Cardiac fibroblast (primary cell): ENCODE results near the gene SGTA.

Experiments
- DNase-seq, 2 donors: peaks; one replicate each; pipeline versions ENCODE4 v3.0.0 to v3.0.0-alpha.2; 2010; ENCODE audit warnings: low read depth in 2 of 2
- H3K4me3 ChIP-seq, 2 donors: replicated peaks in 1 of 2; 1 replicate in 1 of 2; 2 replicates in 1 of 2; pipeline ENCODE4 v1.5.1; 2011; ENCODE audit warnings: low read depth in 2 of 2, low read length in 2 of 2, mild to moderate bottlenecking in 2 of 2, moderate library complexity in 1 of 2
- CTCF ChIP-seq: IDR thresholded peaks from one replicate; pipeline ENCODE4 v1.5.1; 2011; ENCODE audit warnings: low read depth, mild to moderate bottlenecking, low read length, inconsistent platforms

SGTA gene

GRCh38 chr19:2787115-2787514 is 4.0 kb upstream of the SGTA start:
- TF ChIP-seq CTCF, result no peak
- H3K4me3 ChIP-seq, result no peak overlapping the region
- DNase-seq, result no peak

GRCh38 chr19:2785244-2785997 is 2.3 kb upstream of the SGTA start, which contains the start of gene THOP1:
Gene THOP1, plus strand, starts transcription at chr19:2785503. Its CDS starts 160 bp downstream, at chr19:2785663.
- no peak for TF ChIP-seq CTCF
- peak; percentile 99 for DNase-seq

GRCh38 chr19:2783781-2784145 is 690 bp upstream of the SGTA start:
- no peak for TF ChIP-seq CTCF
- DNase-seq, result no peak
- H3K4me3 ChIP-seq, result peak overlapping the region in 1 of 2 donors; percentile 28

More at GRCh38 chr19:2785244-2785997, 2.3 kb upstream of the SGTA start, which contains the start of gene THOP1:
- peak within 1 kb of the TSS; percentile 76 to 88 for H3K4me3 ChIP-seq

GRCh38 chr19:2782329-2782935 is 641 bp downstream of the SGTA start:
- H3K4me3 ChIP-seq, result peak overlapping the region; percentile 100
- TF ChIP-seq CTCF, result no peak
- peak; percentile 5 to 15 for DNase-seq

- TF ChIP-seq CTCF, result no peak
- no peak overlapping the region for H3K4me3 ChIP-seq
- DNase-seq, result no peak
Observed at GRCh38 chr19:2780284-2780683, 2.8 kb downstream of the SGTA start.

- TF ChIP-seq CTCF, result no peak
- no peak overlapping the region for H3K4me3 ChIP-seq
- DNase-seq, result no peak
Observed at GRCh38 chr19:2779121-2779740, 3.8 kb downstream of the SGTA start.
